ENCODE measurements around the gene FMNL1.
"Not testable (repeated sequence)": the region's sequence is repeated elsewhere in the genome, so short reads cannot be mapped to it uniquely, and the experiment has no call there.

The FMNL1 gene, protein sequence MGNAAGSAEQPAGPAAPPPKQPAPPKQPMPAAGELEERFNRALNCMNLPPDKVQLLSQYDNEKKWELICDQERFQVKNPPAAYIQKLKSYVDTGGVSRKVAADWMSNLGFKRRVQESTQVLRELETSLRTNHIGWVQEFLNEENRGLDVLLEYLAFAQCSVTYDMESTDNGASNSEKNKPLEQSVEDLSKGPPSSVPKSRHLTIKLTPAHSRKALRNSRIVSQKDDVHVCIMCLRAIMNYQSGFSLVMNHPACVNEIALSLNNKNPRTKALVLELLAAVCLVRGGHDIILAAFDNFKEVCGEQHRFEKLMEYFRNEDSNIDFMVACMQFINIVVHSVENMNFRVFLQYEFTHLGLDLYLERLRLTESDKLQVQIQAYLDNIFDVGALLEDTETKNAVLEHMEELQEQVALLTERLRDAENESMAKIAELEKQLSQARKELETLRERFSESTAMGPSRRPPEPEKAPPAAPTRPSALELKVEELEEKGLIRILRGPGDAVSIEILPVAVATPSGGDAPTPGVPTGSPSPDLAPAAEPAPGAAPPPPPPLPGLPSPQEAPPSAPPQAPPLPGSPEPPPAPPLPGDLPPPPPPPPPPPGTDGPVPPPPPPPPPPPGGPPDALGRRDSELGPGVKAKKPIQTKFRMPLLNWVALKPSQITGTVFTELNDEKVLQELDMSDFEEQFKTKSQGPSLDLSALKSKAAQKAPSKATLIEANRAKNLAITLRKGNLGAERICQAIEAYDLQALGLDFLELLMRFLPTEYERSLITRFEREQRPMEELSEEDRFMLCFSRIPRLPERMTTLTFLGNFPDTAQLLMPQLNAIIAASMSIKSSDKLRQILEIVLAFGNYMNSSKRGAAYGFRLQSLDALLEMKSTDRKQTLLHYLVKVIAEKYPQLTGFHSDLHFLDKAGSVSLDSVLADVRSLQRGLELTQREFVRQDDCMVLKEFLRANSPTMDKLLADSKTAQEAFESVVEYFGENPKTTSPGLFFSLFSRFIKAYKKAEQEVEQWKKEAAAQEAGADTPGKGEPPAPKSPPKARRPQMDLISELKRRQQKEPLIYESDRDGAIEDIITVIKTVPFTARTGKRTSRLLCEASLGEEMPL

DNA sequence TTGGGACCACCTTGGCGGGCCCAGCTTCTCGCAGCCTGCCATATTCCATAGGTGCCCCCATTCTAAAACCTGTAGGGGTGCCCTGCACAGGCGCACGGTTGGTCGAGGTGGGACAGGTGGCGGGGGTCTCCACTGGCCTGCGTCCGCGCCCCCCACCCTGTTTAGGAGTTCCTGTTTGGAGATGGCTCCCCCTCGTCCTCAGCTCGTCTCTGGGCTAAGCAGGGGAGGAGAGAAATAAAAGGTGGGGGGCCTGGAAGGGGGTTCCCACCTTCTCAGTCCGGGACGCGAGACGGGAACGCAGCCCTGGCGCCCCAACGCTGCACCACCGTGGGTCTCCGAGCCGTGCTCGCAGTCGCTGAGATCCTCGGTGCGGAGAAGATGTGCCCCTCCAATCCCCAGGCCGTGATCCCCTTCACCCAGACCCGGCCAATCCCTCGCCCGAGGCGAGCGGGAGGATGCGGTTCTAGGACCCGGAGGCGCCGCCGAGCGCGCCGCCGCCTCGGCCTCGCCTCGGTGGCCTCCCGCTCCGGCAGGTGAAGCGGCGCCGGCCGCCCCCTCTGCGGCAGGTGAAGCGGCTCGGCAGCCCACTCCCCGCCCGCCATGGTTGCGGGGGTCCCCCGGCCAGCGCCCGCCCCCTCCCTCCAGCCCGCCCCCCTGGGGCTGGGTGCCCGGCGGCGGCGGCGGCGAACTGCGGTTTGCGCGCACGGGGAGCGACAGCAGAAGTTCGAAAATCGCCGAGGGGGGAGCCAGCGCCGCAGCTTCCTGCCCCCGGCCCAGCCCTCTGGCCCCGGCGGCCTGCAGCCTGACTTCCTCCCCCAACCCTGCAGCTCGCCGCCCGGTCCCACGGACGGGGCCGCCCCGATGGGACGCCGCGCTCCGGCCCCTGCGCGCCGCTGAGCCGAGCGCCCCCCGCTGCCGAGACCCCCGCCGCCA, at the start of gene FMNL1:
Gene FMNL1 (plus strand): TSS at position 805 of the 933 bp plus-strand sequence. CDS start 240 bp downstream, outside the sequence.
- no peak for DNase-seq (ENCODE audit: low read depth)

DNA sequence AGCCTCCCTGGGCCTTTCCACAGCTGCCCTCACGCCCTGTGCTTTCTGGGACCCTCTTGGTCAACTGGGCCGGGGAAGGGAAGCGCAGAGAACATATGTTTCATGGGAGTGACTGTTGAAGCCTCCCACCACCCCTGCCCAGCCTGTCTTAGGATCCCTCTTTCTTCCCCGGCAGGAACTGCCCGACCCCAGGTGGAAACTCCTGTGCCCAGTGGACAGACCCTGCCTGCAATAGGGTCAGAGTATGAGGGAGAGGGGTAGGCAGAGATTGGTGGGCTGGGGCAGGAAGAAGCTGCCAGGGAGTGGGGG, 49.5 kb upstream of the FMNL1 start:
- DNase-seq (ENCODE audit: low read depth) = no peak

- no peak for DNase-seq (ENCODE audit: low read depth)
Observed at GRCh38 chr17:45172541-45173286, 49.0 kb upstream of the FMNL1 start.

GRCh38 chr17:45175759-45176115, 45.9 kb upstream of the FMNL1 start:
- DNase-seq (ENCODE audit: low read depth) = no peak

DNA sequence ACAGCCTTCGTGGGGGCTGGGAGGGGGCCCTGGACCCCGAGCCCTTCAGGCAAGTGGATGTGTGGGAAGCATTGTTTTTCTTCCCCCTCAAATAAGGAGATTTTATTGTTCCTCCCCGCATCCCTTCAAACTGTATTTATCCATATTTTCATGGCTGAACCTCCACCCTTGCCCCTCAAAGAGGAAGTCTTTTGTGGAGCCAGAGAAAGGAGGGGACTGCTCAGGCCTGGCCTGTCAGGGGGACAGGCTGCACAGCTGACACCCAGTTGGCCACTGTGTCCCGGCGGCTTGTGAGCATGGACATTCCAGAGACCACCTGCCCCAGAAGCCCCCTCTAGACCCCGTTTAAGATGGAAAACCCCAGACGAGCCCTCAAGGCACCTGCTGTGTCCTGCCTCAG, 44.1 kb upstream of the FMNL1 start:
- DNase-seq (ENCODE audit: low read depth) = no peak

- no peak for DNase-seq (ENCODE audit: low read depth)
Observed at GRCh38 chr17:45184144-45184543, 37.5 kb upstream of the FMNL1 start.

- DNase-seq (ENCODE audit: low read depth) = no peak
Observed at GRCh38 chr17:45186801-45187354, 34.8 kb upstream of the FMNL1 start.

DNA sequence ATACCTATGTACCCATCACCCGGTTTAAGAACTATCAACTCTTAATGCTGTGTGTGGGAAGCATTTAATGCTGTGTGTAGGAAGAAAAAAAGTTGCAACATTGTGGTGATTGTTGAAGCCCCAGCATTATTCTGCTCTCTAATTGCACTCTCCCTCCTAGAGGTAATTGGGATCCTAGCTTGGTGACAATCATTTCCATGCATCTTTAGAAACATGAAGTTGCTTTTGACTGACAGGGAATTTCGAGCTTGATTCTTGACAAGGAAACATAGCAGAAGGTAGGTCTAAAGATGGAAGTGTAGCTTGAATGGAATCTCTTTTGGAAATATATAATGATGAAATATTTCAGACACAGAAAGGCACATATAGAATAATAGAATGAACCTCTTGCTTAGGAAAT, 32.7 kb upstream of the FMNL1 start:
- no peak for DNase-seq (ENCODE audit: low read depth)

DNA sequence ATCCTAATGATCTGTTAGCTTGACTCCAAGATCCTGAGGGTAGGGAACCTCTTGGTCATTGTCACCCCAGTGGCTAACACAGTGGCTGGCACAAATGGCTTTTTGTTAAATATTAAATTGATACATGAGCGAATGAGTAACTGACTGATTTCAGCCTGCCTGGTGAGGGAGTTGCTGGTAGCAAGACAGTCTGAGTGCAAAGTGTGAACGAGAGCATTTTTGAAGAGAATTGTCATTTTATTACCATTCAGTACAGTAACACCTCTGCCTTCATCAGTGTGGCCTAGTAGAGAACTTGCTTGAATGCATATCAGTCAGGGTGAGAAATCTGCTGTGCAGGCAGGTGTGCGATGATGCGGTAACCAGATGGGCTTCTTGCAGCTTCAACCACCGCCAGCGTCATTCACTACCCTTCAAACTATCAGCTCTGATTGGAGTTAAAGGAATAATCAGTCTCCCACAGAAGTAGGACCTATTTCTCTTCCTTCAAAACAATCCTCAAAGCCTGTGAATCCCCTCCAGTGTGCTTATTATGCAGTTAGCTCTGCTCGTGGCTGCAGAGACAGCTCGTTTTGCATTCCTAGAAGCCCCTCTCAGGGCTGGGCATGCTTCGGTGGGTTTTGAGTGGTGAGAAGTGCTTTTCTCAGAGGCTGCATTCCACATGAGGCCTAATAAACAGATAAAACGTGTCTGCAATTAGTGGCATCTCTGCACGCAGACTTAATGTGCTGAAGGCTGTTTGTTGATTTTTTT, 31.0 kb upstream of the FMNL1 start:
- no peak for DNase-seq (ENCODE audit: low read depth)

DNA sequence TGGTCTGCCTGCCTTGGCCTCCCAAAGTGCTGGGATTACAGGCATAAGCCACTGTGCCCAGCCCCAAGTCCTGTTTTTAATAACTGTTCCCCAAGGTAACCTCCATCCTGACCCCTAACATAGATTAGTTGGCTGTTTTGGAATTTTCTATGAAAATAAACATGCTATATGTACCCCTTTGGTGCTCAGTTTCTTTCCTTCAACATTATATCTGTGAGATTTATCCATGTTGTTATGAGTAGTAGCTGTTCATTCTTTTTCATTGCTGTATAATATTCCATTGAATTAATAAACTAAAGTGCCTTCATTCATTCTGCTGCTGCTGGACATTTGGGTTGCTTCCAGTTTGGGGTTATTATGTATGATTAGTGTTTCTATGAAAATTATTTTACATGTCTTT, 26.3 kb upstream of the FMNL1 start:
- DNase-seq (ENCODE audit: low read depth) = no peak

DNA sequence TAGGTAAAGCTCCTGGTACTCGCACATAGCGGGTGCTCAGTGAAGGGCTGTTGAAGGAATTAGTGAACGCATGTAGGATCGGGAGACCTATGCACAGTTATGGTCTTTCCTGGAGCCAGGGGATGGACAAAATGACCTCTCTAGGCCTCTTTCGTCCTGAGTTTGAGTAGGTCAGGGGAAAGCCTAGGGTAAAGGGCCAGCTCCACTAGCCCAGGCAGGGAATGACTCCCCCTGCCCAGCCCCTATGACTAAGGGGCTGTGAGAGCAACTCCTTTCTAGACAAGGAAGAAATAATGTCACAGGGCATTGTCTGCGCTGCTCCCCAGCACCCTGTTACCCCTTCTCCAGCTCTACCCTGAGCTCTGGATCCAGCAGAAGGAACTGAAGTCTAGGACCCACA, 24.6 kb upstream of the FMNL1 start:
- DNase-seq (ENCODE audit: low read depth) = no peak

DNA sequence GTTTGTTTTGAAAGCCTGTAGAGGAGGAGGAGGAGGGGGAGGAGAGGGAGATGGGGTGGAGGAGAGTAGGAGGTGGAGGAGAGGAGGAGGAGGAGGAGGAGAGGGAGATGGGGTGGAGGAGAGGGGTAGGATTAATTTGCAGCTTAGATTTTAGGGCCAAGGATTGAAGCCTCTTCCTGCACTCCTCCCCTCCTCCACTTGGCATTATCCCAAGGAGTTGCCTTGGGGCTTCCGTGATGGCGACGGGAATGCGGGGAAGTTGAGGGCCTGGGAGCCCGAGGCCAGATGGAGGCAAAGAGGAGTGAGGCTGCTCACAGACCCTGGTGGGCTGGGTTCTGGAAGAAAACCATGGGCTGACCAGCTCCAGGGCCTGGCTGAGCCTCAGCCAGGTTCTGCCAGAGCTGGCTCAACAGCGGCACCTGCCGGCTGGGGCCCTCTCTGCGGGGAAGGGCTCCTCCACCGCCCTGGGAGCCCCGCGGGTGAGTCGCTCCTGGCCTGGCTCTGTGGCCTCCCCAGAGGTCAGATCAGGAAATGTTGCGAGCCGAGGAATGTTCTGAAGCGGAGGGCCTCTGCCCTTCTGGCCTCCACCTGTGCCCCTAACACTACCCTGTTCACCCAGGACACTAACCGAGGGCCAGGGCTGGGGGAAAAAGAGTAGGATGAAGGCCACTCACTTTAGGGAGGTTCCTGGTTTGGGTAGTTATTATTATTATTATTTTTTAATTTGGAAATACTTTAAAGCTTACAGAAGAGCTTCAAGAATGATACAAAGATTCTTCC, 23.9 kb upstream of the FMNL1 start:
- peak; percentile 54 for DNase-seq (ENCODE audit: low read depth)

- DNase-seq (ENCODE audit: low read depth) = no peak
Observed at GRCh38 chr17:45200701-45201100, 21.0 kb upstream of the FMNL1 start.

DNA sequence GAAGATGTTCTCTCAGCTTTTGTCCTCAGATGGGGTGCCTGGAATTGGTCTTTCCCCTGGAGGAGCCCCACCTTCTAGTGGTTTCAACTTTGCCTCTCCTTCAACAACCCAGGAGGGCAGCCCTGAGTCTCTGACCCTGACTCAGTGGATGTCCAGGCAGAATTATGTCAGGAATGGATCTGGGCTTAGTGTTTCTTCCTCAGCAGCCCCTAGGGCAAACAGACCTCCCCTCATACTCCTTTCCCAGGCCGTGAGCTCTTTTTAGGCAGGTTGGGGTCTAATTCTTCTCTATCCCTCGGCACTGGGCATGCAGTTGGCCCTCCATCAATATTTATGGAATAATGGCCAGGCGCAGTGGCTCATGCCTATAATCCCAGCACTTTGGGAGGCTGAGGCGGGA, 20.2 kb upstream of the FMNL1 start:
- DNase-seq (ENCODE audit: low read depth) = no peak

- DNase-seq (ENCODE audit: low read depth) = not testable (repeated sequence)
Observed at GRCh38 chr17:45201880-45202279, 19.8 kb upstream of the FMNL1 start.

DNA sequence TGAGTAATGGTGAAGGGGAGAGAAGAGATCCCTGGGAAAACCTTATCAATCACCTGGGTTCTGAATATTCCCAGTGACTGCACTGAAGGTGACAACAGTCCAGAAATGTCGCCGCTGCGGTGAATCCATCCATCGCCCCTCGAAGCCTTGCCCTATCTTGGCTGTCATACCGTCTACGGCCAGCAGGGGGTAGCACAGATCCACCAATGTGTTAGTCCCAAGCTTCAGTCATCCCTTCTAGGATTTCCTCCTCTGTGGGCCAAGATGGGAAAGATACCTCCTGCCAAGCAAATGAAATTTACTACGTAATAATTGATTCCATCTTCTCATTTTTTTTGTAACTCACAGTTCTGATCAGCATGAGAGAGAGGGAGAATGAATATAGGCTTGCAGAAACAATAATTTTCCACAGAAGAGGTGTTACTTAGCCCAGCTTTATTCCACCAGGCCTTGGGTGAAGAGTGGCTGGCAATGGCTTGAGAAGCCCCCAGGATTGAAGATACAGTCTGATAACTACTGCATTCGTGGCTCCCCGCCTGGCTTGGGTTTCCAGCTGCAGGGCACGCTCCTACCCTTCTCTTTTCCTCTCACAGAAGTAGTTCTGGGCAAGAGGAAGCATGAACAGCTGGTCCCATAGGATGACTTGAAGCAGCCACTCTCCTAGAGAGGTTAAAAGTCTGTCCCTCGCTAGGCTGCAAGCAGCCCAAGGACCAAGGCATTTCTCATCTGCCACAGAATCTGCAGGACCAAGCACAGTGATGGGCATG, 2.6 kb upstream of the FMNL1 start:
- no peak for DNase-seq (ENCODE audit: low read depth)

DNA sequence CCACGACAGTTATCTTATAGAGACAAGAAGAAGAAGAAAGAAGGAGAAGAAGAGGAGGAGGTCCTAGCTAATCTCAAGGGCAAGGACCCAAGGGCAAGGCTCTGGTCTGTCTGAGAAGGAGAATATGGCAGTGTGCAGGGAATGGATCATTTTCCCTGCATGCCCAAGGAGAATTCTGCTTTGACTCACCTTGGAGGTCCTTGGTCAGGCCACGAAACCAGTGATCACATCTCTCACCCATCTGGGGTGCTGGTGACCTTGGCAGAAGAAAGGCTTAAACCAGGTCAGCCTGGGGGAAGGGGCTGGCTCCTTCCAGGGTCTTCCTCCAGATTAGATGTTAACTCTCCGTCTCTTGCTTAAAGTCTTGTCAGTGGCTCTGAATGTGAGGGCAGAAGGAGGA, 1.6 kb upstream of the FMNL1 start:
- DNase-seq (ENCODE audit: low read depth) = no peak

GRCh38 chr17:45222014-45222288, 266 bp downstream of the FMNL1 start:
- no peak for DNase-seq (ENCODE audit: low read depth)

Data from HS-27A (cell line).